Transverse colon (tissue), 4 donors: ENCODE data around the gene EMILIN2.

ENCODE experiments used
- EP300 ChIP-seq: sonication (generic); formaldehyde crosslinking; IDR thresholded peaks from one replicate; pipeline ENCODE4 v1.6.1; 2017; ENCODE audit warnings: antibody characterized with exemption, low read depth
- POLR2A ChIP-seq: fragments of 450-650 bp; IDR thresholded peaks from one replicate; pipeline ENCODE4 v1.6.1; 2016; ENCODE audit warnings: antibody characterized with exemption, mild to moderate bottlenecking, moderate library complexity
- POLR2AphosphoS5 ChIP-seq, 3 donors: sonication (generic); formaldehyde crosslinking; IDR thresholded peaks; one replicate each; pipeline ENCODE4 v1.6.1; 2016; ENCODE audit warnings: antibody characterized with exemption in 3 of 3
- TF ChIP-seq, protein P1 (sequence below), 5 experiments: fragments of 200-600 bp in 3 of 5; fragments of 450-650 bp in 2 of 5; sonication (generic) in 3 of 5; IDR thresholded peaks; 1 replicate in 2 of 5; 2 replicates in 3 of 5; pipeline ENCODE4 v1.5.1; 2016 to 2017; ENCODE audit warnings: antibody characterized with exemption in 5 of 5, inconsistent platforms in 3 of 5, mild to moderate bottlenecking in 2 of 5, moderate library complexity in 1 of 5

- TF ChIP-seq POLR2A (no peak), POLR2AphosphoS5 (IDR thresholded peaks at IDR 0.05) (no peak), EP300 (no peak)
- TF ChIP-seq, protein P1, sequence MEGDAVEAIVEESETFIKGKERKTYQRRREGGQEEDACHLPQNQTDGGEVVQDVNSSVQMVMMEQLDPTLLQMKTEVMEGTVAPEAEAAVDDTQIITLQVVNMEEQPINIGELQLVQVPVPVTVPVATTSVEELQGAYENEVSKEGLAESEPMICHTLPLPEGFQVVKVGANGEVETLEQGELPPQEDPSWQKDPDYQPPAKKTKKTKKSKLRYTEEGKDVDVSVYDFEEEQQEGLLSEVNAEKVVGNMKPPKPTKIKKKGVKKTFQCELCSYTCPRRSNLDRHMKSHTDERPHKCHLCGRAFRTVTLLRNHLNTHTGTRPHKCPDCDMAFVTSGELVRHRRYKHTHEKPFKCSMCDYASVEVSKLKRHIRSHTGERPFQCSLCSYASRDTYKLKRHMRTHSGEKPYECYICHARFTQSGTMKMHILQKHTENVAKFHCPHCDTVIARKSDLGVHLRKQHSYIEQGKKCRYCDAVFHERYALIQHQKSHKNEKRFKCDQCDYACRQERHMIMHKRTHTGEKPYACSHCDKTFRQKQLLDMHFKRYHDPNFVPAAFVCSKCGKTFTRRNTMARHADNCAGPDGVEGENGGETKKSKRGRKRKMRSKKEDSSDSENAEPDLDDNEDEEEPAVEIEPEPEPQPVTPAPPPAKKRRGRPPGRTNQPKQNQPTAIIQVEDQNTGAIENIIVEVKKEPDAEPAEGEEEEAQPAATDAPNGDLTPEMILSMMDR (IDR thresholded peaks at IDR 0.05), result no peak
Measured at GRCh38 chr18:2869207-2869606, 22.4 kb downstream of the EMILIN2 start.
